ENCODE results near the gene PBX1. TPM values are rescaled to one million over a fixed set of nuclear protein-coding genes. Genes with fewer than 3 reads are reported as not detected.

Gene PBX1
- total and polyA plus RNA-seq, 10 of the 15 experiments (the other 5 are each of a cell fraction or from before 2014, with no cell fraction given) = 0.05 to 0.28 (median 0.11) TPM; not detected in 5

DNA sequence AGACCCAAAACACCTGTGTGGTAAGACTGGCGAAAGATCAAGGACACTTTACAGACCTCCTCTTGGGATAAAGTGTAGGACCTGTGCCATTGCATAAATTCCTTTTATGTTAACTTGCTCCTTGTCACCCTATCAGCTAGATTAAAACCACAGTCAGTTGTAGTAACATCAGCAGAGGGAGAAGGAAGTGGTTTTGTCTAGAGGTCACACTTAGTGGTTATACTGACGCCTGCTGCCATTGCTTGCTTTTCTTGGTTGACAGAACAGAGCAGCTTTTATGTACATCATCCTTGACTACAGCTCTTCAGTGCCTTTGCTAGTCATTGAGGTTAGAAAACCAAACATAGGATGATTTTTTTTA lies 101.4 kb downstream of the PBX1 start (continued):
- TF ChIP-seq PRDM15 (CRISPR knock-in tag; IDR thresholded peaks at IDR 0.05) (no peak), BACH1 (IDR thresholded peaks at IDR 0.05; ENCODE audit: borderline replicate concordance) (no peak), SRF (IDR thresholded peaks at IDR 0.05; ENCODE audit: low read depth in 2 of 2, low read length in 2 of 2) (no peak), RELB (IDR thresholded peaks at IDR 0.05; ENCODE audit: low read depth) (no peak), ATF7 (IDR thresholded peaks at IDR 0.05; ENCODE audit: low read depth) (no peak), HCFC1 (IDR thresholded peaks at IDR 0.05; ENCODE audit: low read length) (no peak), ETV6 (conservative IDR thresholded peaks at IDR 0.05 in 1 of 2, IDR thresholded peaks at IDR 0.05 in 1 of 2; ENCODE audit: borderline replicate concordance in 1 of 2, low read depth in 1 of 2) (no peak), ATF3 (IDR thresholded peaks at IDR 0.05; ENCODE audit: borderline replicate concordance, extremely low read depth, low read depth, low read length) (no peak), PML (IDR thresholded peaks at IDR 0.05; ENCODE audit: low read length) (no peak), ZNF24 (IDR thresholded peaks at IDR 0.05) (no peak), RFX5 (IDR thresholded peaks at IDR 0.05; ENCODE audit: low read depth, low read length) (no peak), ZNF207 (IDR thresholded peaks at IDR 0.05; ENCODE audit: borderline replicate concordance) (no peak)
